T-helper 9 cell (primary cell): ENCODE results near the gene DLX4.

ENCODE experiments used
- DNase-seq: peaks from one replicate; pipeline ENCODE4 v3.0.0-alpha.2; 2020

DLX4 gene

DNA sequence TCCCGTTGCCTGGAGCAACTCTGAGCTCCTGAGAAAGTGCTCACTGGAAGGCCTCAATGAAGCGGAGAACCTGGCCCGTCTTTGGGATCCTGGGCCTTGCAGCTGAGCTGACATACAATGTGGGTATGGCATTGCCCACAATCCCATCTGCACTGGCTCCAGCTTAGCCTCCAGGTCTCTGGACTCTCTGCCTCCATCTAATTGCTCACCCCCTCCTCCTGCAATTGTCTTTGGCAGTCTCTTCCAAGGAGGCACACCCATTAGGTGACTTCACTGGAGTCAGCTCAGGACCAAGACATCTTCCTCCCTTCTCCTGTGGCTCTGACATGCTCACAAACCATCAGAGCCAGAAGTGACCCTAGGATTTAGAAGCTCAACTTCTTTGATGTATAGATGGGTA lies 1.5 kb downstream of the DLX4 start:
- DNase-seq, result no peak

DNA sequence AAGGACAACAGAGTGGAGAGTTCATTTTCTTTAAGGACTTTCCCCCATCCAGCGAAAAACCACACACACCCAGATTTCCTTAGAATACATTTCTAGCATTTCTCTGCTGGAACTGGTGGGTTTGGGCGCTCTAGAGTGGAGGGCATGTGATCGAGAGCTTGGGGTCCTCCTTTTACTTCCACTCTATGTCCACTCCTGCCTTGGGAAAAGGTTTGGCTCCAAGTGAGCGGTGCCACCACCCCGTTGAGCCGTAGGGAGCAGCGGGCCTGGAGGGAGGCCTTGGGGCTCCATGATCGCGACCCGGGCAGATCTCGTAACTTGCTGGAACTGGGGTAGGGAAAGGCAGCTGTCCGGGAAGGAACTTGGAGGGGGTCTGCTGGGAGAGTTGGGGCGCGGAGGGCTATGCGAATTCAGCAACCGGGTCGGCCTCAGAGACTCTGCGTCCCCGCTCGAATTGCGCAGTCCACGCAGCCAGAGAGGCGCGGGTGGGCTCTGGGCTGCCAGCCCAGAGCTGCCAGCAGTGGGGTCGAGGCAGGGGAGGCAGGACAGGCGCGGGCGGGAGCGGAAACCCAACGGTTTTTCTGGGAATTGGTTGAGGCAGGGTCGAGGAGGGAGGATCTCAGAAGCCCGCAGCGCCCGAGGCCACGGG lies 2.3 kb downstream of the DLX4 start:
- DNase-seq, result no peak

DNA sequence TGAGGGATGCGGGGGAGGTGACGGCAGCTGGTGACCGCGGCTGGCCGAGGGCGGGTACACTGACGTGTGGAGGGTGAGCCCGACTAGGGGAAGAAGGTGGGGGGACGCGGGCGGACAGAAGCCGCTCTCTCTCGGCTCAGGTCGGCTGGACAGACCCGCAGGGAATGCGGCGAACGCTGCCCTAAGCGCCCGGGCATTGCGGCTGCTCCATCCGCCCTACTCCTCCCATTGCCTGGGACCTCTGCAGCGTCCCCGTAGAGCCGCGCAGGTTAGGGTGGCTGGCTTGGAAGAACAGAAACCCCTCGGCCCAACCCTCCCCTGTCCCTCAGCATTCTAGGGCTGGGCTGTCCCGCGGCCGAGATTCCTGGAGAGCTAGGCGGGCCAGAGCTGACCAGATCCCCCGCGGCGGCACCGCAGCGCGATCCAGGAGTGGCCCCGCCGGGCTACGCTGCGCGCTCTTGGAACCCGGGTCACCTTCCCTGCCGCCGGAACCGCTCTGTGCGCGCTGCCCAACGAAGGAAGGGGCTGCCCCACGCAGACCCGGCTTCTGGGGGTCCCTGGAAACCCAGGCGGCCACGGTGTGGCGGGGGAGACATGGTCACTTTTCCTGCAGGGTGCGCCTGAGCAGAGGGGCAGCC lies 3.0 kb downstream of the DLX4 start:
- no peak for DNase-seq

DNA sequence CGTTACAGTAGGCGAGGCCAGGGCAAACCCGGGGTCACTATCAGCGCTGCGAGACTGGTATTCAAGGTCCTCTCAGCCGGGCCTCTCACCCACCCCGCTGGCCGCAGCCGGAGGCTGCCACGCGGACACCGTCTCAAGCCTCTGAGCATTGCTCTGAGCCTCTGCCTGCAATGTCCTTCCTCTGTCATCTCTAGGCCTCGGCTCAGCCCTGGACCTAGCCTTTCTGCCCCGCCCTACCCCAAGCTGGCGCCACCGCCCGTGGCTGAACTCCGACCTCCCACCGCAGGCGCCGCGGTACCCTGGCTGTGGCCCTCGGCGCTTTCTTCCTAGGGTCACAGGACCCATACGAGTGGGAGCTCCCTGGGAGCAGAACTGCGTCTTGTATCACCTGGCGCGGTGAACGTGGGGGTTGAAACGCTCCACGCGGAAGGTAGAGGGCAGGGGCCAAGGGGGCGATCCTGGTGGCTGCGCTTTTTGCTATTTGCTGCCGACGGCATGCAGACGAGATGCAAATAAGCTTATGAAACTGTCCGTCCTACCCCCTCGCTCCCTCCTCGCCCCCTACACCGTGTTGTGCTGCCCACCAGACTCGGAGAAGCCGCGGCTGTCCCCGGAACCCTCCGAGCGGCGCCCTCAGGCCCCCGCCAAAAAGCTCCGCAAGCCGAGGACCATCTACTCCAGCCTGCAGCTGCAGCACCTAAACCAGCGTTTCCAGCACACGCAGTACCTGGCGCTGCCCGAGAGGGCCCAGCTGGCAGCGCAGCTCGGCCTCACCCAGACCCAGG lies 3.7 kb downstream of the DLX4 start:
- DNase-seq, result no peak

DNA sequence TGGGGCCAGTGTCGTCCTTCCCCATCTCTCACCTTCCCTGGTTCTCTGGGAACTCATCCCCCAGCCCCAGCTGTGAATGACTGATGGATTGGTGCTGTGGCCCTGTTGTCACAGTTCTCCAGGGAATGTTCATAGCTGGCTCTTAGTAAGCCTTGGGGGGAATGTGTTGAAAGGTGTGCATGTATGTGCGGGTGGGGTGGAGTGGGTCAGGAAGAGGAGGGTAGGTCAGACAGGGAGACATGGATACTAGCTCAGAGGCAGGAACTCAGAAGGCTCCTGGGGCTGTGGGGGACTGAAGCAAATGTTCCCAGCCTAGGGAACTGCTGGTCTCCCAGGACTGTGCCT lies 4.3 kb downstream of the DLX4 start:
- DNase-seq, result no peak

DNA sequence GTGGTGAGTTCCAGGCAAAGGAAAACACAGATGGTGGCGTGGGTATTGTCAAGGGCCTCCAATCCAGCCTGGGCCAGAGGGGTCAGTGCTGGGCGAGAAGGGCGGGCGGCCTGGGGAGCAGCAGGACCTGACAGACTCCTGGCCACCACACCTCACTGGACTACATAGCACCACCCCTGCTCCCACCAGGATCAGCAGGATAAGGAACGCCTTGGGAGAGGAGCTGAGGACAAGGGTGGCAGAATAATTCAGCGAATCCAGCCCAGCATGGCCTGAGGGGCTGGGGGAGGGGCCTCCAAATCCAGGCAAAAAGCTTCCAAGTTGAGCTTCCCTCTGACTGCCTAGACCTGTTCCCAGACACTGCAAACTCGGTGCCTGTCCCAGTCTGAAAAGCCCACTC lies 6.5 kb downstream of the DLX4 start:
- DNase-seq, result no peak

DNA sequence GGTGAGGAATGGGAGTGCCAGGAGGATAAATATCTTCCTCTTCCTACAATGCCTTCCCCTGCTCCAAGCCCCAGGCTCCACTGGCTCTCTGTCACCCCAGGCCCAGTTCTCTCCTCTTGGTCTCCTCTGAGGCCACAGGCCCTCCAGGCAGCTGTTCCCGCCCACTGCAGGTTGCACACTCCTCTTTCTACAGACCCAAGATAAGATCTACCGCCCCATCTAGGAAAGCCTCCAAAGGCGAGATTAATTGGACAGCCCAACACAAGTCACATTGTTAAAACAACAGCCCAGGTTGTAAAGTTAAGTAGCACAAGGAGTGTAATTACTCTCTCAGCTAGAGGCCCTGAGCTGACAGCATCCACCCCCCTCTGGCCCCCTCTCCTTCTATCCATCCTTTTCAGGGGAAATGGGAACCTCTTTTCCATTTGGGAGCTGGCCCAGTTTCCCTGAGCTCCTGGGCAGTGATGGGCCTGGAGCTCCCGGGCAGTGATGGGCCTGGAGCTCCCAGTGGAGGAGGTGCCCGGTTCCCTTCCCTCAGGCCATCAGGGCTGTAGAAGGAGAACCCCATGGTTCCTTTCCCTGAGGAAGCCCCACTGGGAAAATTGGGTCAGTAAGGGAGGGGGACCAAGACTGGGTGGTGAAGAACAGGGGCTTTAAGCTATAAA lies 7.3 kb downstream of the DLX4 start:
- DNase-seq, result no peak

DNA sequence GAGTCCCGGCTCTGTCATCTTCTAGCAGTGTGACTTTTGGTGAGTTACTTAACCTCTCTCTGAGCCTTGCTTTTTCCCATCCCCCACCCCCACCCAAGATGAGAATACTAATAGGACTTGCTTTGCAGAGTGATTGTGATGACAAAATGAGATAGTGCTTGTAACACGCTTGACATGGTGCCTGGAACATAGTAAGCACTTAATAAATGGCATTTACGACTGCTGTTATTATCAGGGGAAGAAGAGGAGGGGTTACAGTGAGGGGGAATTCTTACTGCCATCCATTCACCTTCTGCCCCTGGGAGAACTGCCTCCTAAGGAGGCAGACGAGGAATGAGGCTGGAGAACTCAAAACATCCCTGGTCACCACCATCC lies 7.8 kb downstream of the DLX4 start:
- no peak for DNase-seq

DNA sequence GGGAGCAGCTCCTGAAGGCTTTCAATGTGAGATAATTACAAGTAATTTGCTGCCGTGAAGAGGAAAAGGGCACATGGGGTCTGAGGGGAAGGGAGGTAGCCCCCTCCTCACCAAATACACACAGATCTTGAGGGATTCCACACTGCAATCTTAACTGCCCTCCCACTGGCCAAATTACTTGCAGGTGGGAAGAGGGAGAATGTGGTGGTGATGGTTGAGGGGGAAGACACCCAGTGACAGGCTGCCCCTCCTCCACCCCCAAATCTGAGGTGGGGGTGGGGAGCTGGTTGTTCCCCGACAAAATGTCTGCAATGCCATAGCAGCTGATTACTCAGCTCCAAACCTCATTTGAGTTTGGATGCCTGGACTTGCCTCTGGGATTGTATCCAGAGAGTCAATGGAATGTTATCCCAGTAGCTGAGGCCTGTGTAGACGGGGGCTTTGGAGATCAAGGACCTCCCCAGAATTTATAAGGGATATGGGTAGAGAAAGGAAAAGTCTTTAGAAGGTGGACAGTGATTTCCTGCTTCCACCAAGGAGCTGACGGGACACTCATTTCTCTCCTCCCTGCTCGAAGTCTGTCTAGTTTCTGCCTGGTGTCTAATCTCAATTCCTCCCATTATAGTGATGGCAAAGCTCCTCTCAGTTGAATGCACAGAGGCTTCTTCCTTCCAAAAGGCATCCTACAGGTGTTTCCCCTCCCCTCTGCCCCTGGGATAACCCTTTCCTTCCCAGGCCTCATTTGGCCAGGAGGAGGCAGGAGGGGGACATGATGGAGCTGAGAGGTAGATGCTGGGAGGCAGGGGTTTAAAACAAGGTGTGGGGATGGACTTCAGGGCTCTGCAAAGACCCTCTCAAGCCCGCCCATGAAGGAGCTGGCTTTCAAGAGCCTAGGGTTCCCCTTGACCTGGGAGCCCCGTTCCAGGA lies 8.7 kb downstream of the DLX4 start:
- DNase-seq, result no peak

DNA sequence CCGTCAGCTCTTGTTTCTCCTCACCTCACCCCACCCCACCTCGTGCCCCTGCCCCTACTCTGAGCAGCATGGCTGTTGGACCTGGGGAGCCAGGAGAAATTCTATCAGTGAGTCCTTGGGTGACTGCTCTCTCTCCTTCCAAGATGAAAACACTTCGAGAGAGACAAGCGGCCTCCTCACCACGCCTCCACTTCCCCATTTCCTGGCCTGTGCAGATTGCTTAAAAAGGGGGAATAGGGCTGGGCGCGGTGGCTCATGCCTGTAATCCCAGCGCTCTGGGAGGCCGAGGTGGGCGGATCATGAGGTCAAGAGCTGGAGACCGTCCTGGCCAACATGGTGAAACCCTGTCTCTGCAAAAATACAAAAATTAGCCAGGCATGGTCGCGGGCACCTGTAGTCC lies 9.5 kb downstream of the DLX4 start:
- no peak for DNase-seq

DNA sequence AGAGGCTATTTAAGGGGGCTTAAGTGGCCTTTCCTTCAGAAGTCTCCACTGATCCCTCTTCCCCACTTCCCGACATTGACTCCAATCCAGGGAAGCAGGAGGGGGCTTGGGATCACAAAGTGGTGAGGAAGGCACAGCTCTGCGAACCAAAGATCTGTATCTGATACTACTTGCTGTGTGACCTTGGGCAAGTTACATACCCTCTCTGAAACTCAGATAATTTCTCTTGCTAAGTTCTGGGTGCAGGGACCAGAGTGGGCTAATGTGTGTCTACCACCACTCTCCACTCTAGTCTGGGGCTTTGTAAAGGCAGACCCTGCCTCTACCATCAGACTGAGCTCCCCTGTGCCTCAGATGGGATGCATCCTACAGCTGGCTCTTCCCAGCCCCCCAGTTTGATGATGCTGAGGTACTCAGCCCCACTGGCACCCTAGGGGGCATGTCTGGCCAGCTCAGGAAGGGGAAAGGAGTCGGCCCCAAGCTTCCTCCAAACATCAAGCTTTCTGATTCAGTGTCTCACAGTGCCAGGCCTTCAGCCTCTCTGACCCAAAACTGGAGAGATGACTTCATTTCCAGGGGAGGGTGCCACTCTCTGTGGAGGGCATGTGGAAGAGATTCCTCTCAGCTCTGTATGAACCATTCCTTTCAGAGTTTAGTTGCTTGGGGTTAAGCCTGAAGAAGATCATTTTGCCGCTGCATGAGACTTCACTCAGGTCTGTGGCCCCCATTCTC lies 10.9 kb downstream of the DLX4 start:
- DNase-seq, result no peak

DNA sequence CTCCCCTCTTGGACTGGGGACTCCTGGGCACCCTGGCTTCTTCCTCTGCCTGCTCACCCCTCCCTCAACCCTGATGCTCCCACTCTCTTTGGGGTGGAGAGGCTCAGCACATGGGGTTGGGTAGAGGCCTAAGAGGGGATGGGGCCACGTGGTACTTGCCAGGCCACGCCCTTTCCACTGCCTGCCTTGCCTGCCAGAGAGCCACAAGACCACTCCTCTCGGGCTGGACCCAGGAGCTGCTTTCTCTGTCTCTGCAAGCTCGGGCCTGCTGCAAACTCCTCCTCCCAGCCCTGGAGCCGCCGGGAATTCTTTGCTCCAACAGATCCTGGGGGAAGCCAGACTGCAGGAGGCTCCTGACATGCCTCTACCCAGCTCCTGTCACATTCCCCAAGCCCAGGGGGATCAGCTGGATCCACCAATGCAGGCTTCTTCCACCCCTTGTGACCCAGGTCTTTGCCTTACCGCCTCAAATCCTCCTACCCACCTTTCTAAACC lies 11.8 kb downstream of the DLX4 start:
- no peak for DNase-seq

DNA sequence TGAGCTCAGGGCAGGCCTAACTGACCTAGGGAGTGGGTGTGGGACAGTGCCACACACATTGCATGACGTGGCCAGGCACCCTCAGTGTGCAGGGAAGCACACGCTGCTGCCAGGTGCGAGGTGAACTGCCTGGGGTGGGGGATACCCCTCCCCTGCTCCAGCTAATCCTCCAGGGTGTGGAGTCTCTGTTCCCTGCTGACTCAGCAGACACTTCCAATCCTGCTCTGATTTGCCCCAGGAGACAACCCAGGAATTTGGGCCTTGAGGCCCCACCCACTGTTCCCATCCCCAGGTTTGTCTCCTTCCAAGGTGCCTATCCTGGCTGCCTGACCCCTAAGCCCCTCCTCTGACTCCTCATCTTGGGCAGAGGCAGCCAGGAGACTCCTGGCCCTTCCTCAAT lies 15.3 kb downstream of the DLX4 start:
- no peak for DNase-seq

DNA sequence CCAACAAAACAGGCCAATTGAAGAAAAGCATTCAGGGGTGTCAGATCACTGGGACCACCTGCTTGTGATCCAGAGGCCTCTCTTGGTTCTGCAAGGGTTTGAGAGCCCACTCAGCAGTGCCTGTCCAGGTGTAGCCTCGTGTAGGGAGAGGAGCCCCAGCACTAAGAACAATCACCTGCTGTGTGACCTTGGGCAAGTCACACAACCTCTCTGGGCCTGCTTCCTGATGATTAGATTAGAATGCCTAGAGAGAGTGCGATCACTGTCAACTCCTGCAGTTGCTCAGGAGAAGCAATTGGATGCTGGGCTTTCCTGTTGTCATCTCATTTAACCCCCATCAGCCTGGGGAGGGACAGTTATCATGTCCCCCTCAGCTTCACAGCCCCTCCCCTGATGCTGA lies 15.8 kb downstream of the DLX4 start:
- no peak for DNase-seq

DNA sequence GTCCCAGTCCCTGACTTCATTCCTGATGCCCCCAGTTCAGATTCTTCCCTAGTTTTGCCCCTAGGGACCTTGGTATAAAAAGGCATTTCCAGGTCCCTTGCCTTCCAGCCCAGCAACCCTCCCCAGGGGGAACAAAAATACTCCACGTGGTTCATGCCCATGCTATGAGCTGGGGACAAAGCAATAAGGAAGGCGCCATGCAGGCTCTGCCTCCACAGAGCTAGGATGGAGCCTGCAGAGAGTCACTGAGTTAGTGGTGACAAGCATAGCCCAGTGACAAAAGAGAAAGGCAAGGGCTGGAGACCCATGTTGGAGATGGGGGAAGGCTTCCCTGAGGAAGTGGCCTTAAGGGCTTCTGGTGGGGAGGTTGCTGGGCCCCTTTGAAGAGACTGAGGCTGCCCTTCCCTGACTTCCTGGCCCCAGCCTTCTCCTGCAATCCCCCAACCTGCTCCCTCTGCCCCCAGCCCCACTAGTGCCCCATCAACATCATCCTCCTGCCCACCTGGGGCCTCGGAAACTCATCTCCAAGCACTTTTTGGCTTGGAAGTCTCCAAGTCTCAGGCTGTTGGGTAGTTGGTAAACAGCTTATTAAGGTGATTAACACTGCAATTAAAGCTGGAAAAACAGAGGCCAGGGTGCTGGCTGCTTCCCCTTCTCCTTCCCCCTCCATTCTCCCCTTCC lies 16.5 kb downstream of the DLX4 start:
- DNase-seq, result no peak

DNA sequence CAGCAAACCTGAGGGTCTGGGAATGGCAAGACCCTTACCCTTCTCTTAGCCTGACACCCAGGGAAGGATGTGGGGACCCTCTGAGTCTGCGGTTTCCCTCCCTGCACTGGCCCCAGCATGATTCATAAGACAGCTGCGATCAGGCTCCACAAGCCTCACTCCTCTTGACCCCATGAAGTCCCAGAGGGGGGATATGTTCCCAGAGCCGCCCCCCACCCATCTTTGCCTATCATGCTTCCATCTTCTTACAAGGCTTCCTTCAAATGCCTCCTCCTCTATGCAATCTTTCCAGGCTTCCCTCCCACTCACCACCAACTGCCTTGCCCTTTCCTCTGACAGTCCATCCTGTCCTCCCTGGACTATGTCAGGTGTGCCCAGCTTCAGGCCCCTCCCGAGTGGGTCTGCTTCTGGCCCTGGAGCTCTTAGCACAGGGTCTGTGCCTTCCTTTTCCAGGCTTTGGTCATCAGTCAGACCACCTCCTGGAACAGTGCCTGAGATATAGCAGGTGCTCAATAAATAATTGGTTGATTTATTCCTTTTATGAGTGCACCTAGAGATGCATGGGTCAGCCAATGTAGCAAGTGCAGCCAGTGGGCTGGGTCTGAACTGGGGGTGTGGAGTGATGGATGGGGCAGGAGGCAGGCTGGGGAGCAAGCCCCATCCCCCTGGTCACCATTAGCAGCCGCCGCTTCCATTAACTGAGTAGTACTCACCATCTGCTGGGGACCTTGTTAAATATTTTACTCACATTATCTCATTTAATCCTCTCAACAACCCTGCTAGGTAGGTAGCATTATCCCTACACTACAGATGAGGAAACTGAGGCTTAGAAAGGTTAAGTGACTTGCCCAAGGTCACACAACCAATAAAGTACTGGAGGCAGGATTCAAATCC lies 17.7 kb downstream of the DLX4 start:
- no peak for DNase-seq

DNA sequence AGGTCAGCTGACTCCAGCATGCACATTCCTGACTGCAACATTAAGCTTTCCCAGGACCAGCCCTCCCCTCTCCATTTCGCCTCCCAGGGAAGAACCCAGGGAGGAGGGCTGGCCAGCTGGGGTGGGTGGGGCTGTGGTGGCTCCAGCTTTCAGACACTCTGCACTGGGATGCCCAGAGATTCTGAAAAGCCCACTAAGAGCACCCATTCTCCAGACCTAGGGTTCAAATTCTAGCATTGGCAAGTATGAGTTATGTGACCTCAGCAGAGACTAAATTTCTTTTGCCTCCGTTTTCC lies 18.2 kb downstream of the DLX4 start:
- no peak for DNase-seq

DNA sequence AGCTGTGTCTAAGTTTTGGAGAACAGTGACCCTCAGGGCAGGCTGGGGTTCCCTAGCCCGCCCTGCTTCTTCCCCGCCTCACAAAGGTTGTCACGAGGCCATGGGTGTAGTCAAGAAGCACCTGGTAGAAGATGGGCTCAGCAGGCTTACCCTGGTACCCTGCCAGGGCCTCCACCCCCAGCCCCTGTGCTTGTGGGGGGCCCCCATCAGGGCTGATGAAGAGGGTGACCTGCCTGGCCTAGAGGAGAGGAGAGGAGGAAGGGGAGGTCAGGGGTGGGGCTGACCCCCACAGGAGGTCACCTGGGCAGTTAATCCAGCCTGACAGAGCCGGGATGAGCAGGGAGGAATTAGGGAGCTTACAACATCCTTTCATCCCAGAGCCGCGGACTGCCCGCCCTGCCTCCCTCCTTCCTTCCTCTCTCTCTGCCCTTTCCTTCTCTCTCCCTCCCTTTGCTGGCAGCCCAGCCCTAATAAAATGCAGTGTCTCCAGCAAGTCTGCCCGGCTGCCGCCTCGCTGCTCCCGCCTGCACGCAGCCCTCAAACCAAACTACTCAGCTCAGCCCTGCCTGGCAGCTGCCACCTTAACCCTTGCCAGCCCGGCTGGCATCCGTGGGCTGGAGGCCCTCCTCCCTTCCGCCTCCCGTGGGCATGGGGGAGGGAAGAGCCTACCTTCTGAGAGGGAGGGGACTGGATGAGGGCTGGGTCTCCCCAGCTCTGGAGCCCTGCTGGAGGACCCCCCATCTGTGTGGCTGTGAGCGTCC lies 18.9 kb downstream of the DLX4 start:
- no peak for DNase-seq

DNA sequence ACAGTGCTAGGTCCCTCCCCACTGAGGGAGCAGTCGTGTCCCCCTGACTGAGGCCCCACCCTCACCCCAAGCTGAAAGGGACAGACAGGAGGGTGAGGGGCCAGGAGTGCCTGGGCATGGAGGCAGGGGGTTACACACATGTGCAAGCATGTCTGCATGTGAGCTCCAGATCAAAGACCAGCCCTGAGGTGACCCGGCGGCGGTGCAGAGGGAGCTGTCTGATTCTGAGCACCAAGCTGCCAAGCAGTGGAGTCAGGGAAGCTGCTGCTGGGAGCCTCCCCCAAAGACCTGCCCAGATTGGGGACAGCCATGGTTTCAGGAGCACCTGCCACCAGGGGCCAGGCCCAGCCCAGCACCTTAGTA lies 20.5 kb downstream of the DLX4 start:
- no peak for DNase-seq

DNA sequence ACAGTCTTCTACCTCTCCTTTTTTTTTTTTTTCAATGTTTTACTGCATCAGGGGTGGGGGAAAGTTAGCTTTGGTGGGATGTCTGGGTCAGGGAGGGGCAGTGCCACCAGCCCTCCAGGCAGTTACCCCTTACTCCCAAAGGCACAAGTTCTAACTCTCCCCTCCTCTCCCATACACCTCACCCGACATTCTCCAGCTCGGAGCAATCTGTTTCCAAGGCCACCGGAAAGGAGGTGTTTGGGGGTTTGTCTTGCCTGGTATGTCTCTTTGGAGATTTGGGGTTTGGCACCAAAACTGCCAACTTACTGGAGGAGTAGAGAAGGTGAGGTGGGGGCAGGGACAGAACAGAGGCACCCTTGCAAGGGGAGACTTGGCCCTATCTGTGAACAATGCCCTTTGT lies 21.3 kb downstream of the DLX4 start:
- no peak for DNase-seq
